NT2/D1 (cell line): ENCODE results near the gene C6.
"Not testable (repeated sequence)": the region's sequence is repeated elsewhere in the genome, so short reads cannot be mapped to it uniquely, and the experiment has no call there.

Source experiments
- DNase-seq: peaks from one replicate; pipeline ENCODE4 v3.0.0-alpha.2; 2011; ENCODE audit warnings: low read depth, low spot score
- H3K27me3 ChIP-seq: 2 replicates; pipeline ENCODE4 v1.6.0; 2011; ENCODE audit warnings: mild to moderate bottlenecking; ENCODE audit not compliant: insufficient read length, insufficient read depth
- H3K36me3 ChIP-seq: 2 replicates; pipeline ENCODE4 v1.6.1; 2011; ENCODE audit warnings: mild to moderate bottlenecking, low read length, mixed read lengths; ENCODE audit not compliant: insufficient read depth, insufficient read length
- H3K4me1 ChIP-seq: 2 replicates; pipeline ENCODE4 v1.5.1; 2011; ENCODE audit not compliant: insufficient read depth, insufficient read length
- H3K4me3 ChIP-seq: 2 replicates; pipeline ENCODE4 v1.5.1; 2011; ENCODE audit warnings: low read depth; ENCODE audit not compliant: insufficient read length
- H3K9ac ChIP-seq: 2 replicates; pipeline ENCODE4 v1.6.0; 2011; ENCODE audit warnings: low read depth; ENCODE audit not compliant: insufficient read length
- H3K9me3 ChIP-seq: 2 replicates; pipeline ENCODE4 v1.5.1; 2011; ENCODE audit warnings: mild to moderate bottlenecking, low read length; ENCODE audit not compliant: insufficient read depth
- SUZ12 ChIP-seq: IDR thresholded peaks from 2 replicates; pipeline ENCODE4 v1.6.1; 2011; ENCODE audit not compliant: insufficient read length, insufficient read depth; ENCODE audit errors: extremely low read depth
- YY1 ChIP-seq: IDR thresholded peaks from 2 replicates; pipeline ENCODE4 v1.6.1; 2011; ENCODE audit not compliant: insufficient read length, insufficient read depth
- ZNF274 ChIP-seq: IDR thresholded peaks from 2 replicates; pipeline ENCODE4 v1.6.1; 2011; ENCODE audit warnings: mild to moderate bottlenecking, low read depth, low read length

Gene C6

DNA sequence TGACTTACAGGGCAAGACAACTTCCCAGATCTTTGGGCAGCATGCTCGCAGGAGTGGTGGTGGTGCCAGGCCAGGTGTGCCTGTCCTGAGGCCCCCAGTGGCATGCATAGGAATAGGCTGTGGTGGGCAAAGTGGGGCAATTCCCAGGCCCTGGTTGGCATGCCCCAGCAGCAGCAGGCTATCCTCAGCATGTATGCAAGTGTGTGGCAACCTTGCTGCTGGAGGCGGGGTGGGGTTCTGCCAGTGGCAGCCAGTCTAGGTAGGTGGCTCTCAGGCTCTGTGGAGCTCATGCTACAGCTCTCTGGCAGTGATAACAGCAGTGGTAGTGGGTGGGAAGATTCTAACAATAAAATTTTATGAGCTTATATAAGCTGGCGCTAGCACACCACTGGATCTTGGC, 27.7 kb upstream of the C6 start:
- H3K4me1 ChIP-seq, result no peaks in the 10 kb centered on the region
- no peaks in the 10 kb centered on the region for H3K9me3 ChIP-seq
- no peak overlapping the region for H3K4me3 ChIP-seq
- no peak for TF ChIP-seq YY1
- no peak for TF ChIP-seq ZNF274
- TF ChIP-seq SUZ12, result no peak
- H3K36me3 ChIP-seq, result no peaks in the 10 kb centered on the region
- no peak for DNase-seq
- H3K9ac ChIP-seq, result no peak overlapping the region
- no peaks in the 10 kb centered on the region for H3K27me3 ChIP-seq

DNA sequence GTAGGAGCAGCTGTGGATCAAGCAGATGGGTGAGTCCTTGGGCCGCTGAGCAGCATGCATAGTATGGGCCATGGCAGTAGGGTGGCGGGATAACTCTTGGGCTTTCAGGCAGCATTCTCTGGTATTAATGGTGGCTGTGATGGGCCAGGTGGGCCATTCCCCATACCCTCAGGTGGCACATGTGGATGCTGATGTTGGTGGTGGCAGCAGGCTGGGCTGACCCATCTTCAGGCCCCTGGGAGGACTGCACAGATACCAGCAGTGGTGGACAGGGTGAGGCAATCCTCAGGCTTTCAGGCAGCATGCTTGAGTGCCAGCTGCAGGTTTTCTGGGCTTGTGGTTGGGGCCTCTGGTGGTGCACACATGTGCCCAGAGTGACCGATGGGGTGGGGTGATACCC, 27.1 kb upstream of the C6 start:
- no peaks in the 10 kb centered on the region for H3K36me3 ChIP-seq
- TF ChIP-seq YY1 (no peak), SUZ12 (no peak), ZNF274 (no peak)

GRCh38 chr5:41234475-41234874, 21.1 kb upstream of the C6 start:
- Histone ChIP-seq H3K36me3 (no peaks in the 10 kb centered on the region), H3K4me1 (no peaks in the 10 kb centered on the region), H3K9ac (no peak overlapping the region), H3K4me3 (no peak overlapping the region), H3K27me3 (no peaks in the 10 kb centered on the region), H3K9me3 (0 out of 2 replicates have a peak, but pooled peaks cover 10% of the 10 kb centered on the region)
- DNase-seq, result no peak
- no peak for TF ChIP-seq ZNF274
- no peak for TF ChIP-seq YY1
- TF ChIP-seq SUZ12, result no peak

More for the DNA sequence above, 27.1 kb upstream of the C6 start:
- no peak overlapping the region for H3K9ac ChIP-seq
- H3K9me3 ChIP-seq, result no peaks in the 10 kb centered on the region
- no peak overlapping the region for H3K4me3 ChIP-seq
- no peaks in the 10 kb centered on the region for H3K27me3 ChIP-seq
- no peaks in the 10 kb centered on the region for H3K4me1 ChIP-seq
- no peak for DNase-seq

DNA sequence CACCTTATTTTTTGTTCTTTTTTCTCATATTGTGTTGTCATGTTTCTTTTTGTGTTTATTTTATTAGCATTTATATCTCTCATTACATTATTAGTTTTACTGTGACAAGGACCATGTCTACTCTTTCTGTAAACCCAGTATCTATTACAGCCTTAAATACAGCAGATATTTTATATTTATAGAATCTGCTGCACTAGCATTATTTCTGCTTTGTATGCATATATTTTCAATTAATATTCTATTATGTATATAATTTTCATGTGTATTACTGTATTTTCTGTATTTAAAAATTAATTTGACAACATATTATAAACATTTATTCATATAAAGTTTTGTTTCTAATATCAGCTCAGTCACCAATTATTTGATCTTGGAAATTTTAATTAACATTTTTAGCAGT, 19.5 kb upstream of the C6 start:
- Histone ChIP-seq H3K27me3 (no peaks in the 10 kb centered on the region), H3K9me3 (0 out of 2 replicates have a peak, but pooled peaks cover 10% of the 10 kb centered on the region), H3K36me3 (no peaks in the 10 kb centered on the region), H3K4me3 (no peak overlapping the region), H3K9ac (no peak overlapping the region), H3K4me1 (no peaks in the 10 kb centered on the region)
- TF ChIP-seq ZNF274, result no peak
- TF ChIP-seq YY1, result no peak
- TF ChIP-seq SUZ12, result no peak
- DNase-seq, result no peak

- H3K36me3 ChIP-seq, DNase-seq, H3K4me1 ChIP-seq, H3K27me3 ChIP-seq, H3K4me3 ChIP-seq, H3K9ac ChIP-seq, H3K9me3 ChIP-seq: not testable (repeated sequence)
Measured at GRCh38 chr5:41230276-41230675, 16.9 kb upstream of the C6 start.

GRCh38 chr5:41223962-41224361, 10.6 kb upstream of the C6 start:
- Histone ChIP-seq H3K4me3 (no peak overlapping the region), H3K27me3 (no peaks in the 10 kb centered on the region), H3K4me1 (no peaks in the 10 kb centered on the region), H3K9ac (no peak overlapping the region), H3K36me3 (no peaks in the 10 kb centered on the region), H3K9me3 (no peaks in the 10 kb centered on the region)
- DNase-seq, result no peak
- TF ChIP-seq SUZ12, result no peak
- no peak for TF ChIP-seq YY1
- no peak for TF ChIP-seq ZNF274

GRCh38 chr5:41219658-41220269, 6.4 kb upstream of the C6 start:
- H3K9ac ChIP-seq, result no peak overlapping the region
- no peaks in the 10 kb centered on the region for H3K4me1 ChIP-seq
- H3K9me3 ChIP-seq, result no peaks in the 10 kb centered on the region
- H3K36me3 ChIP-seq, result no peaks in the 10 kb centered on the region
- no peak overlapping the region for H3K4me3 ChIP-seq
- no peaks in the 10 kb centered on the region for H3K27me3 ChIP-seq
- no peak for DNase-seq
- TF ChIP-seq ZNF274, result no peak
- no peak for TF ChIP-seq SUZ12
- no peak for TF ChIP-seq YY1

DNA sequence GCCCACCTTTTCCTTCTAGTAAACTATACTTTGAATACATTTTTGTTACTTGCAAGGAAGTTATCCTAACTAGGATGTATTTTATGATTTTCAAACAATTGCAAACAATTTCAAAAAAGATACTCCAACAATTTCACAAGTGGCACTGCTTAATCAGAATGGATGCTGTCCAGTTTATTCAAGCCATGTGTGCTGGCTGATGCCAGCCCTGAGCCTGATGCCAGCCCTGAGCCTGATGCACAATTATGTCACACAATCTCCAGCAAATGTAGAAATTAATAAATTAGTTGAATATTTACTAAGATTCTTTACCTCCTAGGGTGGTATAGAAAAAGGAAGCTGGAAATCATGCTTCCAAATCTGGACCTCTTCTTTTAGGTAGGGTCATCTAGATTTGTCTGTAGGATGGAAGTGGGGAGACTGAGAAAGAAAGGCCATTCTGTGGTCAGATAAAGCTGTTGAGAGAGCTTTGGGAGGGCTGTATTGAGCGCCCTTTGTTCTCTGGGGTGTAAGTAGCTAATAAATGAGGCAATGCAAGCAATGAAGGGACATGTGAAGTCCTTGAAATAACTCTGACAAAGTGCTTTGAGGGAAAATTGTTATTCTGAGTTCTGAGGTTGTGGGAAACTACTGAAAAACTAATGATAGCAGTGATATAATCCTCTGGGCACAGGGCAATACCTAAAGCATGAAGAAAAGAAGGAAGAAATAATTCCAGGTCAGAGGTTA, 5.8 kb upstream of the C6 start:
- Histone ChIP-seq H3K4me3 (no peak overlapping the region), H3K9me3 (no peaks in the 10 kb centered on the region), H3K36me3 (no peaks in the 10 kb centered on the region), H3K27me3 (no peaks in the 10 kb centered on the region), H3K4me1 (no peaks in the 10 kb centered on the region), H3K9ac (no peak overlapping the region)
- TF ChIP-seq ZNF274, result no peak
- TF ChIP-seq YY1, result no peak
- TF ChIP-seq SUZ12, result no peak
- no peak for DNase-seq
